Esophagus squamous epithelium (tissue), 4 donors: ENCODE data around the gene FAM118A.
"Not testable (repeated sequence)": the region's sequence is repeated elsewhere in the genome, so short reads cannot be mapped to it uniquely, and the experiment has no call there.

Experiments
- POLR2A ChIP-seq, 4 donors: fragments of 450-650 bp; IDR thresholded peaks; one replicate each; pipeline ENCODE4 v1.6.1; 2017; ENCODE audit warnings: antibody characterized with exemption in 4 of 4, mild to moderate bottlenecking in 4 of 4, moderate library complexity in 3 of 4
- TF ChIP-seq, protein P1 (sequence below), 6 experiments: fragments of 450-650 bp in 4 of 6; fragments of 200-600 bp in 2 of 6; sonication (generic) in 2 of 6; IDR thresholded peaks; one replicate each; pipeline ENCODE4 v1.5.1; 2016 to 2019; ENCODE audit warnings: antibody characterized with exemption in 6 of 6, mild to moderate bottlenecking in 4 of 6, moderate library complexity in 4 of 6

- TF ChIP-seq, protein P1, sequence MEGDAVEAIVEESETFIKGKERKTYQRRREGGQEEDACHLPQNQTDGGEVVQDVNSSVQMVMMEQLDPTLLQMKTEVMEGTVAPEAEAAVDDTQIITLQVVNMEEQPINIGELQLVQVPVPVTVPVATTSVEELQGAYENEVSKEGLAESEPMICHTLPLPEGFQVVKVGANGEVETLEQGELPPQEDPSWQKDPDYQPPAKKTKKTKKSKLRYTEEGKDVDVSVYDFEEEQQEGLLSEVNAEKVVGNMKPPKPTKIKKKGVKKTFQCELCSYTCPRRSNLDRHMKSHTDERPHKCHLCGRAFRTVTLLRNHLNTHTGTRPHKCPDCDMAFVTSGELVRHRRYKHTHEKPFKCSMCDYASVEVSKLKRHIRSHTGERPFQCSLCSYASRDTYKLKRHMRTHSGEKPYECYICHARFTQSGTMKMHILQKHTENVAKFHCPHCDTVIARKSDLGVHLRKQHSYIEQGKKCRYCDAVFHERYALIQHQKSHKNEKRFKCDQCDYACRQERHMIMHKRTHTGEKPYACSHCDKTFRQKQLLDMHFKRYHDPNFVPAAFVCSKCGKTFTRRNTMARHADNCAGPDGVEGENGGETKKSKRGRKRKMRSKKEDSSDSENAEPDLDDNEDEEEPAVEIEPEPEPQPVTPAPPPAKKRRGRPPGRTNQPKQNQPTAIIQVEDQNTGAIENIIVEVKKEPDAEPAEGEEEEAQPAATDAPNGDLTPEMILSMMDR (IDR thresholded peaks at IDR 0.05) = not testable (repeated sequence)
- TF ChIP-seq POLR2A (IDR thresholded peaks at IDR 0.05) = not testable (repeated sequence)
Observed at GRCh38 chr22:45352757-45353156, 43.0 kb downstream of the FAM118A start.
